SK-N-MC (cell line): ENCODE data around the gene FDX1.

Experiments
- EZH2 ChIP-seq: fragments of 200-600 bp; sonication (generic); IDR thresholded peaks from one replicate; pipeline ENCODE4 v1.6.1; 2017; ENCODE audit warnings: antibody characterized with exemption
- POLR2AphosphoS5 ChIP-seq: IDR thresholded peaks from 2 replicates; pipeline ENCODE4 v1.6.1; 2012; ENCODE audit warnings: mild to moderate bottlenecking, low read depth, low read length, borderline replicate concordance

- TF ChIP-seq EZH2 (no peak), POLR2AphosphoS5 (no peak)
These were observed 79.7 kb downstream of the FDX1 start for GRCh38 chr11:110509472-110509871.
